HK-2 (cell line): ENCODE data around the gene BBS2.
"Not testable (repeated sequence)": the region's sequence is repeated elsewhere in the genome, so short reads cannot be mapped to it uniquely, and the experiment has no call there.

Experiments used
- DNase-seq: peaks from one replicate; pipeline ENCODE4 v3.0.0-alpha.2; 2018; ENCODE audit not compliant: unreplicated experiment

BBS2 gene

DNA sequence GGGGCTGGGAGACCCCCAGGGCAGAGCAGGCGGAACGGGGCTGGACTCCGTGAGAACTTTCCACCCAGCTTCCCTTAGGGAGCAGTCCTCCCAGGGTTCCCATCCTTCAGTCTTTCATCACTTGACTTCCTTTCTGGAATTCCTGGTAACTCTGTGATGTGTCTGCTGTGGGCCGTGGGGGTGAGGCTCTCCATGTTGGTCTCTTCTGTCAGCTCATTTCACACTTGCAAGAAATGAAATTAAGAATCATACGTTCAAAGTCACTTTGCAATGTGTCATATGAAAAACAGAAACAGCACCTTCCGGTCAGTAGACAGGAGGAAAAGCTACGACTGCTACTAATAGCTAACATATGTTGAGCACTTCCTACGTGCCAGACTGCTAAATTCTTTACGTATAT is 5.4 kb upstream of the BBS2 start:
- DNase-seq = no peak

- DNase-seq = no peak
These were observed 390 bp upstream of the BBS2 start for GRCh38 chr16:56520251-56520577.

DNA sequence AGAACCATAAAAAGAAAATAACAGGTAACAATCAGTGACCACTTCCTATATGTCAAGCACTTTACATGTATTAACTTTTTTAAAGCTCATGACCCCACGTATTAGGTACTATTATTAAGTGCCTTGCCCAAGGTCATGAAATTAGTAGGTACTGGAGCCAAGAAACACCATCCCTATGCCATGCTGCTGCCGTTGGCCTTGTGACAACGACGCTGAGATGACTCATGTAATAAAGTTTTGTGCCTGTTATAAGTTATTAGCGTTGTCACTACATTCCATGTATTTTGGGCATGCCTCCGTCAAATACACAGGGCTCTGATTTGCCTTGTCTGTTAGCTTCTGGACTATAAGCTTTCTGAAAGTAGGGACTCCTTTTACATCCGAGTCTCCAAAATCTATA is 1.4 kb downstream of the BBS2 start:
- no peak for DNase-seq

DNA sequence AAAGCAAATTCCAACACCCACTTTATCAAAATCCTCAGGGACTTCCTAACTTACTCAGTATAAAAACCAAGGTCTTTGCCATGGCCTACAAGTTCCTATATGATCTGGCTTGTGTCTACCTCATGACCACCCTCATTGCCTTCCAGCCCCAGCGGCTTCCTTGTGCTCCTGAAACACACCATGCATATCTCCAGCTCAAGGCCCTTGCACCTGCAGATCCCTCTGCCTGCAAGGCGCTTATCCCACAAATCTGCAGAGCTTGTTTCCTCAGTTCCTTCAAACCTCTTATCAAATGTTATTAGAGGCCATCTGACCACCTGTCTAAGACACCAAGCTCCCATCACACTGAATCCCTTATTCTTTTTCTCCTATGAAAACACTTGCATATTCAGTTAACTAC is 2.6 kb downstream of the BBS2 start:
- DNase-seq = no peak

DNA sequence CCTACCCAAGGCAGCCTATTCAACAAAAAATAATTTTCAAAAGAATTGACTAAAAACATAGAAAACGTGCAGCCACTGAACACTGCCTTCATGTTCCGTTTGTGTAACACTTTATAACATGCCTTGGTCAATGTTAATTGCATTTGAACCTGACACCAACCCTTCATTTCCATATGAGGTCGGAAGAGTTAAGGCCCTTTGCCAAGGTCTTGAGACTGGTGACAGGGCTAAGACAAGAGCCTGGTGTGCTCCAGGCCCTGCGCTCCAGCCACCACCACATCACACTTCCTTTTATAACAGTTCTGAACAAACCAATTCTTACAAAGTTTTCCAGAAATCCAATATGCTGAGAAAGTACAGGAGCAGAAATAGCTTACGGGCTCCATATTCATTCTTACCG is 4.2 kb downstream of the BBS2 start:
- DNase-seq = no peak

DNA sequence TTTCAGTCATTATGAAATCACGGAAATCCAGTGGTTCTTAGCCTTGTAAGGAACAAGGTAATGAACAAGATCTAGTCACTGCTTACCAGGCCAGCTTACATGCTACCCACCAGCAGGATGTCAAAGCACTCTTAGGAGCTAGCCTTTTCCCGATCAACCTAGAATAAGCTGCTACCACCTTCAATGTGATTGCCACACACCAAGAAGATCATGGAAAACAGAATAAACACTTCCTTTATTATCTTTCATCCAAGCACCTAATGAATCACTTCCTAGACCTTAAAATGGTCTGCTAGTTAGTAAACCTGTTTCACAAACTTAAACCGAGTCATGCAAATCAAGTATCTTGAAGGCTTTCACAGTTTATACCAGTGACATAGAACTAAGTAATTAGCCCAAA is 5.0 kb downstream of the BBS2 start:
- DNase-seq = no peak

- no peak for DNase-seq
These were observed 5.9 kb downstream of the BBS2 start for GRCh38 chr16:56513972-56514371.

DNA sequence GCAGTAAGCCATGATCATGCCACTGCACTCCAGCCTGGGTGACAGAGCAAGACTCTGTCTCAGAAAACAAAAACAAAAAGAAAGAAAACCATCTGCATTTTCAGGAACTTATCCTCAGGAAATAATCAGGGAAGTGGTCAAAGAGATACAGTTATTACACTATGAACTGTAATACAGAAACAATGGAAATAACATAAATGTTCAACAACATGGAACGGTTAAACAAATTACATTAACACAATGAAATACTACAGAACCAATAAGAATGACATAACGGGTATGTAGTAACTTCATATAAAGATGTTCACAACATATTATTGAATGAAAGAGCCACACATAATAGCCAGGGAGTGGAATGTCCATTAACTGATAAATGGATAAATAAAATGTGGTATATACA is 6.7 kb downstream of the BBS2 start:
- no peak for DNase-seq

GRCh38 chr16:56512025-56512424 is 7.8 kb downstream of the BBS2 start:
- no peak for DNase-seq

DNA sequence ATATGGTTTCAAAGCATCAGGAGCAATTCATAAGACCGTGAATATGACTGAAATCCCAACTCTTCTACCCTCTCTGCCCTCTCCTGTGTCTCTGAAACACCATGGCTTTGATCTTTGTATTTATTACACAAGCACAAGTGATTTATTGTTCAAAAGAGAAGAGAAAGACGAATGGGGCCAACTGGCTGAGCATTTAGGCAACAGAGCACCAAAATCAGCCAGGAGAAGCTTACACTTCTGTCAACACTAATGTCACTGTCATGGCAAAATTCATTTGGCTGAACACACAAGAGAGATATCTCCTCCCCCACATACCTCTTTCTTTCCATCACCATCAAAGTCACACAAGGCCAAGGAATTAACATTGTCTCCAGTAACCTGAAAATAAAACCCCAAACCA is 9.3 kb downstream of the BBS2 start:
- no peak for DNase-seq

DNA sequence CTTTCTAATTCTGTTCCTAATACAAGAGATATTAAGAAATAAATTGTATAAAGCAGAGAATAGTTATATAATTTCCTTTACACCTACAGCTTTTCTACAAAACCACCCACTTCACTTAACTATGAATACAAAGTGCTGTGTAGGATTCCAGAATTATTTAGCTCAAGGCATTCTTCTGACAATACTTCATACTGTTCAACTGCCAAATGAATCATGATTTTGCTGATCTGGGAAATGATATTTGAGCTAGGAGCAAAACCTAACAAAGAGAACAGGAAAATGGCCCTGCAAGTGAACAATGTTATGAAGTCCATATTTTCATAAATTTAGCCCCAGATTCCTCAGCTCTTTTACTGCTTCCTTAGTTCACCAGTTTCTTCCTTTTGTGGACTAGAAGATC is 12.9 kb downstream of the BBS2 start:
- DNase-seq = no peak

- no peak for DNase-seq
These were observed 14.6 kb downstream of the BBS2 start for GRCh38 chr16:56505181-56505580.

DNA sequence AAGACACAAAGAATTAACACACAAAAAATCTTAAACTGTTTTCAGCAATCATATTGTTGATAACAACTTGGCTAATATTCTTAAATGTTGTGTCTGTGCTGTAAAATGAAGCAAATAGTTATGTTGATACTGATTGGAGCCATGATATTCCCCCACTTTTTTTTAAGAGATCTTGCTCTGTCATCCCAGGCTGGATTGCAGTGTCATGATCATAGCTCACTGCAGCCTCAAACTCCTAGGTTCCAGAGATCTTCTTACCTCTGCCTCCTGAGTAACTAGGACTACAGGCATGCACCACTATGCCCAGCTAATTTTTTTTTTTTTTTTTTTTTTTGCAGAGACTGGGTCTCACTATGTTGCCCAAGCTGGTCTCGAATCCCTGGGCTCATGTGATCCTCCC is 26.0 kb downstream of the BBS2 start:
- DNase-seq = no peak

GRCh38 chr16:56493126-56493525 is 26.7 kb downstream of the BBS2 start:
- DNase-seq = no peak

- DNase-seq = no peak
These were observed 28.1 kb downstream of the BBS2 start for GRCh38 chr16:56491657-56492261.

DNA sequence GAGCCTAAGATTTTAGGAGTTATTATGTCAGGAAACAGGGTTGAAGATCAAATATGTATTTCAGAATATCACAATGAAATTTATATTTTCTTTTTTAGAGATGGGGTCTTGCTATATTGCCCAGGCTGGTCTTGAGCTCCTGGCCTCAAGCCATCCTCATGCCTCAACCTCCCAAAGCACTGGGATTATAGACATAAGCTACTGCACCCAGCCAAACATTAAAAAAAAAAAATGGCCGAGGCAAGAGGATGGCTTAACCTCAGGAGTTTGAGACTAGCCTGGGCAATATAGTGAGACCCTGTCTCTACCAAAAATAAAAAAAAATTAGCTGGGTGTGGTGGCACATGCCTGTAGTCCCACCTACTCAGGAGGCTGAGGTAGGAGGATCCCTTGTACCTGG is 31.0 kb downstream of the BBS2 start:
- DNase-seq = not testable (repeated sequence)

GRCh38 chr16:56488035-56488434 is 31.8 kb downstream of the BBS2 start:
- no peak for DNase-seq

DNA sequence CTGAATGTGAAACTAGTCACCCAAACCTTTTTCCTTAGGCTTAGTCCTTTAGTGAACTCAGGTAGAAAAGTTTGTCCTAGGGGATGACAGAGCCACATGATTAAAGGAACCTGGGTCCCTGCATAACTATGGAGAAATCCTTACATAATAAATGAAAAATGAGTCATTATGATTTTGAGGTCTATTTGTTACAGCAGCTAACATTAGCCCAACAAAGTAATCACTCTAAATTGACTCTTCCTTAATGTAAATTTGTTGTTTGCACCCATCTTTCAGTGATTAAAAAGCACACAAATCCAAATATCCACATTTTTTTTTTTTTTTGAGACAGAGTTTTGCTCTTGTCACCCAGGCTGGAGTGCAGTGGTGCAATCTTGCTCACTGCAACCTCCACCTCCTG is 36.4 kb downstream of the BBS2 start:
- DNase-seq = no peak

GRCh38 chr16:56482683-56483236 is 37.1 kb downstream of the BBS2 start:
- no peak for DNase-seq

DNA sequence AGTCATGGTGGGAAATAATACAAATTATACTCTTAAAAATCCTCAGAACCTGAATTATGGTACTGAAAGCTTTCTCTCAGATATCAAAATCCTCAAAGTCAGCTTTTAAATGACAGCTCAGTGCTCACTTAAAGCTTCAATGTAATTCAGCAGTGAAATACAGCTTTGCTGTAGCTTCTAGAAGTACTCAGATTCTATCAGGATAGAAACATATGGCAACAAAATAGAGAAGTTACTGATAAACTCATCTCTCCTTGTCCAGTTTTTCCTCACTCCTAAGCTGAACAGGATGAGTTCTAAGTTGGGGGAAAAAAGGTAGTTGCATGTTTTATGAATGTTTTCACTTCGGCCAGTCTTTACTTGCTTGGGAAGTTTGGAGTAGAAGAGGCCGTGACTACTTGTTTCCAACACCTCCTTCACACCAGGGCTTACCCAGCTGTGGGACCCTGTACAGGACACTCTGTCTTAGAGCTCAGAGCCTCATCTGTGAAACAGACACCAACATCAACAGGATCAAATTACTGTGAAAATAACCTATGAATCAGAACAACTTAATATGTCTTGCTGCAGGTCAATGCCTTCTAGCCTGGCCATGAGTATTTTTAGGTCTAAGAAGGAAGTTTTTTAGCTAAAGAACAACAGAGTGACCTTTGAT is 38.2 kb downstream of the BBS2 start:
- DNase-seq = no peak

DNA sequence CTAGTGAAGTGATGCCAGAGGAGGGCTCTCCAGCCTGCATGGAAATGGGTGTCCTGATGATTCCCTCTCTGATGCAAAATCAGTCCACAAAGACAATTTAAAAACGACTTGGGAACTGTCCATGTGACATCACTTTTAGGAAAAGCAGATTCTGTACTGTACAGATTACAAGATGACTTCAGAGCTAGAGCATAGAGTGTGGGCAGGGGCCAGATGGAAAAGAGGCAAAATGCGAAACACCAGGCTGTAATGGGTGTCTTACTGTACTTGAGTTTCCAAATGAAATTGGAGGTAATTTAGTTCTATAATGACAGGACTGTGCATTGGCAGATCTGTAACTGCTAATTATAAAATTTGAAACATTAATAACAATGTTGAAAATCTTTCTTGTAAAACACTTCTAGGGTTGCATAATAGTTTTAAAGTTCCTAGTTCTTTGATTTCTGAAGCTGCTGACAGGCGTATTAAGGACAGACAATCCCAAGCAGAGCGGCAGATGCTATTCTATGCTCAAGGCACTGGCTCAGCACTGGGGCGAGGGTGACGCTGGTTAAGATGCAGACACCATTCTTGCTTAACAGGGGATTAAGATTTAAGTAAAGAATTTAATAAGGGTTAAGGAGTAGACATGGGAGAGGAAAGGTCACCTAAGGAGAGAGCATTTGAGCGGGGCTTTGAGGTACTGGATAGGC is 38.9 kb downstream of the BBS2 start:
- DNase-seq = no peak

GRCh38 chr16:56479469-56479868 is 40.4 kb downstream of the BBS2 start:
- no peak for DNase-seq

- no peak for DNase-seq
These were observed 41.4 kb downstream of the BBS2 start for GRCh38 chr16:56478281-56479049.
